ENCODE data around the gene GALNTL6. TPM values are rescaled to one million over a fixed set of nuclear protein-coding genes. Genes with fewer than 3 reads are reported as not detected.

GALNTL6 gene
- total RNA-seq, 1 experiment from 2014 or later: not detected

GRCh38 chr4:172721659-172722058 is 908.5 kb downstream of the GALNTL6 start:
- Histone ChIP-seq H3K27me3 (ENCODE audit: insufficient read depth, low read length) (no peaks in the 10 kb centered on the region), H3K36me3 (ENCODE audit: control insufficient read depth in 1 of 2, insufficient read depth in 2 of 2, low read length in 2 of 2) (no peaks in the 10 kb centered on the region), H3K4me1 (ENCODE audit: control insufficient read depth in 1 of 2, insufficient read depth in 2 of 2, low read length in 2 of 2) (no peaks in the 10 kb centered on the region), H2AFZ (ENCODE audit: low read depth, low read length, poor library complexity, severe bottlenecking) (no peak overlapping the region), H3K4me3 (replicated peaks in 1 of 2; ENCODE audit: low read depth in 1 of 2, low read length in 2 of 2) (no peak overlapping the region), H3K9ac (ENCODE audit: low read length) (no peak overlapping the region), H4K20me1 (ENCODE audit: insufficient read depth) (no peaks in the 10 kb centered on the region), H3K4me2 (ENCODE audit: low read length) (no peak overlapping the region), H3K9me2 (ENCODE audit: insufficient read depth) (no peaks in the 10 kb centered on the region), H3K27ac (ENCODE audit: low read depth, low read length) (no peak overlapping the region), H3K9me3 (ENCODE audit: control insufficient read depth in 1 of 2, insufficient read depth in 1 of 2, low read depth in 1 of 2, low read length in 2 of 2) (no peaks in the 10 kb centered on the region), H3K79me2 (ENCODE audit: insufficient read depth, low read length) (no peaks in the 10 kb centered on the region)
- TF ChIP-seq REST (IDR thresholded peaks at IDR 0.05; ENCODE audit: low read depth) (no peak), CBX3 (IDR thresholded peaks at IDR 0.05; ENCODE audit: low read depth) (no peak), SIN3A (IDR thresholded peaks at IDR 0.05; ENCODE audit: low read depth) (no peak), EZH2phosphoT487 (IDR thresholded peaks at IDR 0.05; ENCODE audit: borderline replicate concordance) (no peak), SRF (IDR thresholded peaks at IDR 0.05; ENCODE audit: low read depth) (no peak), ZFX (IDR thresholded peaks at IDR 0.05) (no peak), MAX (IDR thresholded peaks at IDR 0.05) (no peak)
- TF ChIP-seq, protein P1, sequence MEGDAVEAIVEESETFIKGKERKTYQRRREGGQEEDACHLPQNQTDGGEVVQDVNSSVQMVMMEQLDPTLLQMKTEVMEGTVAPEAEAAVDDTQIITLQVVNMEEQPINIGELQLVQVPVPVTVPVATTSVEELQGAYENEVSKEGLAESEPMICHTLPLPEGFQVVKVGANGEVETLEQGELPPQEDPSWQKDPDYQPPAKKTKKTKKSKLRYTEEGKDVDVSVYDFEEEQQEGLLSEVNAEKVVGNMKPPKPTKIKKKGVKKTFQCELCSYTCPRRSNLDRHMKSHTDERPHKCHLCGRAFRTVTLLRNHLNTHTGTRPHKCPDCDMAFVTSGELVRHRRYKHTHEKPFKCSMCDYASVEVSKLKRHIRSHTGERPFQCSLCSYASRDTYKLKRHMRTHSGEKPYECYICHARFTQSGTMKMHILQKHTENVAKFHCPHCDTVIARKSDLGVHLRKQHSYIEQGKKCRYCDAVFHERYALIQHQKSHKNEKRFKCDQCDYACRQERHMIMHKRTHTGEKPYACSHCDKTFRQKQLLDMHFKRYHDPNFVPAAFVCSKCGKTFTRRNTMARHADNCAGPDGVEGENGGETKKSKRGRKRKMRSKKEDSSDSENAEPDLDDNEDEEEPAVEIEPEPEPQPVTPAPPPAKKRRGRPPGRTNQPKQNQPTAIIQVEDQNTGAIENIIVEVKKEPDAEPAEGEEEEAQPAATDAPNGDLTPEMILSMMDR (IDR thresholded peaks at IDR 0.05 in 2 of 3, conservative IDR thresholded peaks at IDR 0.05 in 1 of 3; ENCODE audit: borderline replicate concordance in 1 of 3, insufficient read depth in 1 of 3, low read depth in 2 of 3, low read length in 2 of 3): no peak
- ChIA-PET POLR2A (no interaction called here), CTCF (no interaction called here), RAD21 (ENCODE audit: low non-redundant PET in 1 of 2, low total read pairs in 2 of 2, uncharacterized antibody in 2 of 2, unreplicated experiment in 2 of 2) (no interaction called here)
- intact Hi-C loops (cut with micrococcal nuclease): no loop called here
- ATAC-seq: no peak
- DNase-seq (ENCODE audit: low read depth, low spot score): no peak
- no TSS peak for BruUV-seq (replicated peaks)
